SK-N-SH (cell line): ENCODE results near the gene SNURF.

Experiments used
- CTCF ChIP-seq: fragments of 200-600 bp; sonication (generic); IDR thresholded peaks from 2 replicates; pipeline ENCODE4 v1.6.1; 2017; ENCODE audit warnings: antibody characterized with exemption, mild to moderate bottlenecking, moderate library complexity
- MAX ChIP-seq: IDR thresholded peaks from 2 replicates; pipeline ENCODE4 v1.4.0; 2012; ENCODE audit warnings: low read depth
- POLR2AphosphoS5 ChIP-seq: IDR thresholded peaks from 2 replicates; pipeline ENCODE4 v1.6.1; 2012; ENCODE audit warnings: low read depth, low read length
- RAD21 ChIP-seq: IDR thresholded peaks from 2 replicates; pipeline ENCODE4 v1.6.1; 2012; ENCODE audit warnings: mild to moderate bottlenecking, low read length
- RFX5 ChIP-seq: IDR thresholded peaks from 2 replicates; pipeline ENCODE4 v1.6.1; 2012; ENCODE audit warnings: mild to moderate bottlenecking, improper control_type of control experiment, low read length
- RXRA ChIP-seq: IDR thresholded peaks from 2 replicates; pipeline ENCODE4 v1.4.0; 2012; ENCODE audit warnings: low read depth, mild to moderate bottlenecking, borderline replicate concordance
- SIN3A ChIP-seq: IDR thresholded peaks from 2 replicates; pipeline ENCODE4 v1.6.1; 2012; ENCODE audit warnings: low read depth, mild to moderate bottlenecking, low read length, moderate library complexity, borderline replicate concordance
- SMC3 ChIP-seq: IDR thresholded peaks from 2 replicates; pipeline ENCODE4 v1.6.1; 2012; ENCODE audit warnings: low read depth, low read length, improper control_type of control experiment
- TAF1 ChIP-seq: IDR thresholded peaks from 2 replicates; pipeline ENCODE4 v1.6.1; 2012; ENCODE audit warnings: low read depth, mild to moderate bottlenecking, low read length, moderate library complexity, borderline replicate concordance
- USF2 ChIP-seq: fragments of 150-350 bp; IDR thresholded peaks from 2 replicates; pipeline ENCODE4 v1.6.1; 2017; ENCODE audit warnings: antibody characterized with exemption, low read length, low read depth, borderline replicate concordance
- YY1 ChIP-seq: IDR thresholded peaks from 2 replicates; pipeline ENCODE4 v1.4.0; 2012; ENCODE audit warnings: low read depth, mild to moderate bottlenecking
- ZBTB33 ChIP-seq: IDR thresholded peaks from 2 replicates; pipeline ENCODE4 v1.4.0; 2012; ENCODE audit warnings: low read depth, borderline replicate concordance

- TF ChIP-seq TAF1, result peak; percentile 82
- TF ChIP-seq YY1, result no peak
- TF ChIP-seq RFX5, result no peak
- no peak for TF ChIP-seq RXRA
- TF ChIP-seq SIN3A, result no peak
- TF ChIP-seq USF2, result no peak
- TF ChIP-seq CTCF, result no peak
- no peak; the same call in 1 of the 2 replicates for TF ChIP-seq MAX
- no peak for TF ChIP-seq SMC3
- TF ChIP-seq ZBTB33, result no peak
- no peak for TF ChIP-seq RAD21
- TF ChIP-seq POLR2AphosphoS5, result peak; percentile 92
Measured at GRCh38 chr15:24954783-24955530, at the start of gene SNURF, which contains the start of gene SNRPN.
